Neuronal stem cell (in vitro differentiated cells): Measurements from ENCODE around the gene BCR.
A peak's percentile ranks its signal among the peaks of the same experiment; 100 is the strongest.

Experiments used
- DNase-seq: peaks from one replicate; pipeline ENCODE4 v3.0.0-alpha.2; 2013; ENCODE audit warnings: low spot score
- H2AFZ ChIP-seq: one replicate; pipeline ENCODE4 v1.6.1; 2013; ENCODE audit warnings: mild to moderate bottlenecking, low read length, inconsistent platforms
- H2AK5ac ChIP-seq: 2 replicates; pipeline ENCODE4 v1.6.1; 2013; ENCODE audit warnings: low read depth, mild to moderate bottlenecking, inconsistent platforms, low read length, moderate library complexity, mixed read lengths
- H2BK120ac ChIP-seq: 2 replicates; pipeline ENCODE4 v1.6.1; 2013; ENCODE audit warnings: low read depth, mild to moderate bottlenecking, inconsistent platforms, low read length, moderate library complexity, mixed read lengths
- H2BK12ac ChIP-seq: one replicate; pipeline ENCODE4 v1.6.1; 2013; ENCODE audit warnings: low read length, inconsistent platforms
- H2BK15ac ChIP-seq: 2 replicates; pipeline ENCODE4 v1.6.1; 2013; ENCODE audit warnings: mild to moderate bottlenecking, low read length, inconsistent platforms, mixed read lengths
- H2BK5ac ChIP-seq: one replicate; pipeline ENCODE4 v1.6.1; 2013; ENCODE audit warnings: inconsistent platforms, mild to moderate bottlenecking, low read length, moderate library complexity
- H3K14ac ChIP-seq: one replicate; pipeline ENCODE4 v1.6.1; 2013; ENCODE audit warnings: low read length, inconsistent platforms
- H3K18ac ChIP-seq: 2 replicates; pipeline ENCODE4 v1.6.1; 2013; ENCODE audit warnings: low read length, inconsistent platforms
- H3K23ac ChIP-seq: 2 replicates; pipeline ENCODE4 v1.6.1; 2013; ENCODE audit warnings: low read depth, mild to moderate bottlenecking, mixed read lengths, low read length, inconsistent platforms; ENCODE audit not compliant: poor library complexity
- H3K27ac ChIP-seq: replicated peaks from 3 replicates; pipeline ENCODE4 v1.5.1; 2013; ENCODE audit warnings: low read length, inconsistent platforms
- H3K27me3 ChIP-seq, 3 experiments: 2 replicates each; pipeline ENCODE4 v1.6.1; 2013; ENCODE audit warnings: low read length in 3 of 3, mild to moderate bottlenecking in 2 of 3, inconsistent platforms in 1 of 3, low read depth in 1 of 3, mixed read lengths in 1 of 3, moderate library complexity in 1 of 3; ENCODE audit not compliant: control insufficient read depth in 3 of 3, insufficient read depth in 3 of 3
- H3K36me3 ChIP-seq, 2 donors: replicated peaks in 1 of 2; 2 replicates each; pipeline ENCODE4 v1.6.1; 2013; ENCODE audit warnings: low read length in 2 of 2; ENCODE audit not compliant: control insufficient read depth in 2 of 2, insufficient read depth in 2 of 2
- H3K4ac ChIP-seq: 2 replicates; pipeline ENCODE4 v1.6.1; 2013; ENCODE audit warnings: inconsistent platforms, mild to moderate bottlenecking, low read length, moderate library complexity
- H3K4me1 ChIP-seq, 2 donors: 1 replicate in 1 of 2; 2 replicates in 1 of 2; pipeline ENCODE4 v1.6.1; 2013; ENCODE audit warnings: low read length in 2 of 2, low read depth in 1 of 2; ENCODE audit not compliant: control insufficient read depth in 2 of 2, insufficient read depth in 1 of 2
- H3K4me2 ChIP-seq: one replicate; pipeline ENCODE4 v1.6.1; 2013; ENCODE audit warnings: mild to moderate bottlenecking, low read length, inconsistent platforms; ENCODE audit not compliant: insufficient read depth, poor library complexity, severe bottlenecking
- H3K4me3 ChIP-seq, 2 donors: 2 replicates each; pipeline ENCODE4 v1.5.1; 2013; ENCODE audit warnings: low read length in 2 of 2, mild to moderate bottlenecking in 2 of 2, inconsistent platforms in 1 of 2, moderate library complexity in 1 of 2
- H3K79me1 ChIP-seq: one replicate; pipeline ENCODE4 v1.6.1; 2013; ENCODE audit warnings: low read depth, mild to moderate bottlenecking, inconsistent platforms, low read length, moderate library complexity
- H3K9ac ChIP-seq: one replicate; pipeline ENCODE4 v1.6.1; 2013; ENCODE audit warnings: mild to moderate bottlenecking, low read depth, low read length, inconsistent platforms; ENCODE audit not compliant: poor library complexity
- H3K9me3 ChIP-seq, 2 donors: replicated peaks in 1 of 2; 2 replicates each; pipeline versions ENCODE3 to v1.6.1; 2013; ENCODE audit warnings: low read length in 2 of 2, mild to moderate bottlenecking in 2 of 2, inconsistent platforms in 1 of 2, low read depth in 1 of 2, mixed read lengths in 1 of 2, moderate library complexity in 1 of 2; ENCODE audit not compliant: control insufficient read depth in 2 of 2, insufficient read depth in 1 of 2
- H4K8ac ChIP-seq: one replicate; pipeline ENCODE4 v1.6.1; 2013; ENCODE audit warnings: low read depth, mild to moderate bottlenecking, inconsistent platforms, low read length, moderate library complexity
- H4K91ac ChIP-seq: one replicate; pipeline ENCODE4 v1.6.1; 2013; ENCODE audit warnings: low read length, low read depth, mild to moderate bottlenecking, inconsistent platforms; ENCODE audit not compliant: poor library complexity
- WGBS, 2 donors: extraction: QIAGEN DNeasy Blood & Tissue Kit; methylation state at CpG; one replicate each; pipeline ENCODE4 v1.1.7; 2013; ENCODE audit warnings: missing lambda C conversion rate in 2 of 2, mixed read lengths in 1 of 2; ENCODE audit not compliant: insufficient read length in 2 of 2, insufficient replicate concordance in 1 of 2; ENCODE audit errors: extremely low coverage in 2 of 2; 5-methylcytosine and 5-hydroxymethylcytosine counted together

The BCR gene

GRCh38 chr22:23151827-23152226, 28.5 kb upstream of the BCR start:
- H3K23ac ChIP-seq, result peak overlapping the region; percentile 96

GRCh38 chr22:23152238-23153114, 27.8 kb upstream of the BCR start:
- H3K27ac ChIP-seq, result no peak overlapping the region
- peak overlapping the region; percentile 96 for H3K23ac ChIP-seq
- H3K36me3 ChIP-seq, result peaks cover 0 to 77% of the 10 kb centered on the region in 2 donors
- H3K4me1 ChIP-seq, result peaks cover 0 to 14% of the 10 kb centered on the region in 2 donors
- H4K91ac ChIP-seq, result no peak overlapping the region
- peak overlapping the region; percentile 52 for H2AK5ac ChIP-seq
- WGBS, 2 donors, result no CpG with 5 or more reads among the region's 19 CpGs
- no peak overlapping the region for H3K4me2 ChIP-seq
- peak overlapping the region; percentile 73 for H3K14ac ChIP-seq
- H3K27me3 ChIP-seq, result no peaks in the 10 kb centered on the region
- no peak overlapping the region for H2BK5ac ChIP-seq
- no peak overlapping the region for H3K4me3 ChIP-seq
- no peak overlapping the region for H3K4ac ChIP-seq
- H3K79me1 ChIP-seq, result no peaks in the 10 kb centered on the region
- no peak overlapping the region for H4K8ac ChIP-seq
- H3K9ac ChIP-seq, result peak overlapping the region; percentile 3
- no peak overlapping the region for H2BK12ac ChIP-seq
- H2BK15ac ChIP-seq, result no peak overlapping the region
- no peaks in the 10 kb centered on the region for H3K9me3 ChIP-seq
- DNase-seq, result no peak
- H2AFZ ChIP-seq, result no peak overlapping the region
- no peak overlapping the region for H3K18ac ChIP-seq
- H2BK120ac ChIP-seq, result no peak overlapping the region

More at GRCh38 chr22:23151827-23152226, 28.5 kb upstream of the BCR start:
- Histone ChIP-seq H3K4me2 (no peak overlapping the region), H3K18ac (peak overlapping the region; percentile 59), H2BK120ac (no peak overlapping the region), H3K4me3 (no peak overlapping the region), H4K8ac (no peak overlapping the region), H3K14ac (no peak overlapping the region), H3K9ac (peak overlapping the region; percentile 3), H3K27ac (no peak overlapping the region), H3K4me1 (peaks cover 0 to 12% of the 10 kb centered on the region in 2 donors), H2BK12ac (no peak overlapping the region), H2BK5ac (no peak overlapping the region), H2AK5ac (peak overlapping the region; percentile 52), H3K4ac (no peak overlapping the region), H2AFZ (no peak overlapping the region), H4K91ac (no peak overlapping the region), H3K36me3 (peaks cover 0 to 79% of the 10 kb centered on the region in 2 donors), H3K27me3 (no peaks in the 10 kb centered on the region), H3K79me1 (no peaks in the 10 kb centered on the region), H2BK15ac (no peak overlapping the region), H3K9me3 (no peaks in the 10 kb centered on the region)
- no CpG with 5 or more reads among the region's 16 CpGs for WGBS, 2 donors
- DNase-seq, result no peak

GRCh38 chr22:23153994-23154393, 26.3 kb upstream of the BCR start:
- Histone ChIP-seq H3K27me3 (no peaks in the 10 kb centered on the region), H3K27ac (no peak overlapping the region), H3K4me1 (peaks cover 0 to 16% of the 10 kb centered on the region in 2 donors), H3K9me3 (no peaks in the 10 kb centered on the region), H3K79me1 (no peaks in the 10 kb centered on the region), H3K36me3 (peaks cover 0 to 62% of the 10 kb centered on the region in 2 donors), H2BK12ac (no peak overlapping the region), H2BK15ac (no peak overlapping the region), H3K9ac (no peak overlapping the region), H2BK5ac (peak overlapping the region; percentile 22), H2AK5ac (no peak overlapping the region), H3K18ac (peak overlapping the region; percentile 67), H4K91ac (peak overlapping the region; percentile 58), H3K14ac (peak overlapping the region; percentile 31), H3K4me2 (no peak overlapping the region), H2BK120ac (peak overlapping the region; percentile 64), H4K8ac (peak overlapping the region; percentile 49), H2AFZ (no peak overlapping the region), H3K4ac (no peak overlapping the region), H3K23ac (peak overlapping the region; percentile 93), H3K4me3 (no peak overlapping the region)
- no peak for DNase-seq
- no CpG with 5 or more reads among the region's 7 CpGs for WGBS, 2 donors

GRCh38 chr22:23154461-23154860, 25.8 kb upstream of the BCR start:
- no CpG with 5 or more reads among the region's 5 CpGs for WGBS, 2 donors
- H3K27me3 ChIP-seq, result no peaks in the 10 kb centered on the region
- H2BK5ac ChIP-seq, result peak overlapping the region; percentile 22
- no peak for DNase-seq
- H2AFZ ChIP-seq, result no peak overlapping the region
- H4K8ac ChIP-seq, result no peak overlapping the region
- H2BK15ac ChIP-seq, result no peak overlapping the region
- H2BK120ac ChIP-seq, result peak overlapping the region; percentile 64
- H3K79me1 ChIP-seq, result no peaks in the 10 kb centered on the region
- H3K9me3 ChIP-seq, result no peaks in the 10 kb centered on the region
- H4K91ac ChIP-seq, result peak overlapping the region; percentile 58
- H3K4me1 ChIP-seq, result peaks cover 0 to 18% of the 10 kb centered on the region in 2 donors
- peak overlapping the region; percentile 93 for H3K23ac ChIP-seq
- H2AK5ac ChIP-seq, result no peak overlapping the region
- no peak overlapping the region for H3K27ac ChIP-seq
- H3K18ac ChIP-seq, result peak overlapping the region; percentile 67
- H3K14ac ChIP-seq, result peak overlapping the region; percentile 31
- H3K4me2 ChIP-seq, result no peak overlapping the region
- peaks cover 0 to 62% of the 10 kb centered on the region in 2 donors for H3K36me3 ChIP-seq
- no peak overlapping the region for H3K9ac ChIP-seq
- no peak overlapping the region for H2BK12ac ChIP-seq
- H3K4ac ChIP-seq, result no peak overlapping the region
- H3K4me3 ChIP-seq, result no peak overlapping the region
